ENCODE data around the gene SUFU. TPM values are rescaled to one million over a fixed set of nuclear protein-coding genes. Genes with fewer than 3 reads are reported as not detected.

The SUFU gene
- total RNA-seq, 3 donors from 2014 or later (not counting 1 experiment from before 2014, with no cell fraction given): 8.2 to 13.0 (median 11.5) TPM

DNA sequence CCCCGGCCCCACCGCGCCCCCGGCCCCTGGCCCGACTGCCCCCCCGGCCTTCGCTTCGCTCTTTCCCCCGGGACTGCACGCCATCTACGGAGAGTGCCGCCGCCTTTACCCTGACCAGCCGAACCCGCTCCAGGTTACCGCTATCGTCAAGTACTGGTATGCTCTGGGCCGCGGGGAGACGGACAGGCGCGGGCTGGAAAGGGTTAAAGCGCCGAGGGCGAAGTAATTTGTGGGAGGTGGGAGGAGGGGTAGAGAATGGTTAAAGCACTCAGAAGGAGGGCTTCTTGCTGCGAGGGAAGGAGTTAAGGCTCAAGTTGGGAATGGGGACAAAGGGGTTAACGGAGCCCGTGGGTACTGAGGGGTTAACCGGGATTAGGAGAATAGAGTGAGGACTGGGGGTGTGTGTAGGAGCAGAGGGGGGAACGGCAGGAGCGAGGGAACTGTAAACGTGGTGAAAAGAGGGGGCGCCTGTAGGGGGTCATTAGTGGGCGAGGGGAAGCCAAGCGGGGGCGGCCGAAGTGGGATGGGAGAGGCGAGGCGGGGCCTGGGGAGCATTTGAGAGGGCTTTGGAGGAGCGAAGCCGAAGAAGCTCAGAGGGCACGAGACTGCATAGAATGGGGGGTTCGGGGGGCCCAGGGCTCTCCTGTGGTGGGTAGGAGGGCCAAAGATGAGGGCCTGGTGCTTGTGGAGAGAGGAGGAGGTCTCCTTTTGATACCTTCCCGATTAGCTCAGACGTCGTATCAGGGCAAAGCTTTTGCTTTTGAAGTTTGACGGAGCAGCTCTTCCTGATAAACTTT is 605 bp downstream of the SUFU start:
- Mint-ChIP-seq H3K27me3 (ENCODE audit: low read depth in 2 of 2) (no peaks in the 10 kb centered on the region), H3K9me3 (no peaks in the 10 kb centered on the region), H3K4me1 (peaks cover 17 to 18% of the 10 kb centered on the region in 2 donors), H3K36me3 (no peaks in the 10 kb centered on the region), H3K4me3 (no peak overlapping the region), H3K27ac (no peak overlapping the region)
- peaks cover 33% of the 10 kb centered on the region for H3K4me1 ChIP-seq (ENCODE audit: control insufficient read depth, insufficient read depth, low read length)
- TF ChIP-seq, protein P1, sequence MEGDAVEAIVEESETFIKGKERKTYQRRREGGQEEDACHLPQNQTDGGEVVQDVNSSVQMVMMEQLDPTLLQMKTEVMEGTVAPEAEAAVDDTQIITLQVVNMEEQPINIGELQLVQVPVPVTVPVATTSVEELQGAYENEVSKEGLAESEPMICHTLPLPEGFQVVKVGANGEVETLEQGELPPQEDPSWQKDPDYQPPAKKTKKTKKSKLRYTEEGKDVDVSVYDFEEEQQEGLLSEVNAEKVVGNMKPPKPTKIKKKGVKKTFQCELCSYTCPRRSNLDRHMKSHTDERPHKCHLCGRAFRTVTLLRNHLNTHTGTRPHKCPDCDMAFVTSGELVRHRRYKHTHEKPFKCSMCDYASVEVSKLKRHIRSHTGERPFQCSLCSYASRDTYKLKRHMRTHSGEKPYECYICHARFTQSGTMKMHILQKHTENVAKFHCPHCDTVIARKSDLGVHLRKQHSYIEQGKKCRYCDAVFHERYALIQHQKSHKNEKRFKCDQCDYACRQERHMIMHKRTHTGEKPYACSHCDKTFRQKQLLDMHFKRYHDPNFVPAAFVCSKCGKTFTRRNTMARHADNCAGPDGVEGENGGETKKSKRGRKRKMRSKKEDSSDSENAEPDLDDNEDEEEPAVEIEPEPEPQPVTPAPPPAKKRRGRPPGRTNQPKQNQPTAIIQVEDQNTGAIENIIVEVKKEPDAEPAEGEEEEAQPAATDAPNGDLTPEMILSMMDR (IDR thresholded peaks at IDR 0.05): no peak
- intact Hi-C loops (cut with micrococcal nuclease): loop anchor here (5.0 kb wide), 1 partner anchor 208 kb away; the partner anchor contains the start of genes ARL3 and SFXN2
- H3K27ac ChIP-seq (ENCODE audit: low read length): peak overlapping the region; percentile 1
- WGBS (ENCODE audit: insufficient coverage): under 1% methylated on average over 47 of the region's 47 CpGs
- no peaks in the 10 kb centered on the region for H3K9me3 ChIP-seq (ENCODE audit: control insufficient read depth, insufficient read depth, low read length)
- peaks cover 4% of the 10 kb centered on the region for H3K36me3 ChIP-seq (ENCODE audit: control insufficient read depth, insufficient read depth, low read length)
- peak overlapping the region; percentile 75 for H3K4me3 ChIP-seq (ENCODE audit: low read length)
- DNase-seq (peak in 1 of 2 donors; percentile 58), ATAC-seq (no peak)
- H3K27me3 ChIP-seq (ENCODE audit: control insufficient read depth, insufficient read depth, low read length): no peaks in the 10 kb centered on the region

DNA sequence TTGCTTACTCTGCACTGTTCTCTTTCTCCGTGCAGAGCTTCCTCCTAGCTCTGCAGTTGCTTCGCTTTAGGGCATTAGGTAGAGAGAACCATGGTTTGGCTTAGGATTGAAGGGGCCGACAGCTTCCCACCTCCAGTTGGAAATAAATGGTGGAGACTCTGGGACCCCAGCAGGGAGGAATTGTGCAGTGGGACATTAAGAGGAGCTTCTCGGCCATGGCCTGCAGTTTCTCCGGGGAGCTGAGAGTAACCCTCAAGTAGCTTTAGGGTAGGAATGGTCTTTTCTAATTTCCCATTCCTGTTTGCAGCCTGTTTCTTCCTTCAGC is 1.2 kb downstream of the SUFU start:
- intact Hi-C loops (cut with micrococcal nuclease): loop anchor here (5.0 kb wide), 1 partner anchor 207 kb away; the partner anchor contains the start of genes ARL3 and SFXN2
- TF ChIP-seq, protein P1 (IDR thresholded peaks at IDR 0.05): no peak
- Histone ChIP-seq H3K27ac (ENCODE audit: low read length) (no peak overlapping the region), H3K4me1 (ENCODE audit: control insufficient read depth, insufficient read depth, low read length) (peaks cover 33% of the 10 kb centered on the region), H3K36me3 (ENCODE audit: control insufficient read depth, insufficient read depth, low read length) (peaks cover 5% of the 10 kb centered on the region), H3K27me3 (ENCODE audit: control insufficient read depth, insufficient read depth, low read length) (no peaks in the 10 kb centered on the region), H3K4me3 (ENCODE audit: low read length) (peak overlapping the region; percentile 75), H3K9me3 (ENCODE audit: control insufficient read depth, insufficient read depth, low read length) (no peaks in the 10 kb centered on the region)
- ATAC-seq: no peak
- no peaks in the 10 kb centered on the region for H3K36me3 Mint-ChIP-seq
- no peak for DNase-seq
- H3K9me3 Mint-ChIP-seq: no peaks in the 10 kb centered on the region
- no peak overlapping the region for H3K27ac Mint-ChIP-seq
- H3K4me1 Mint-ChIP-seq: peaks cover 13 to 16% of the 10 kb centered on the region in 2 donors
- H3K27me3 Mint-ChIP-seq (ENCODE audit: low read depth in 2 of 2): no peaks in the 10 kb centered on the region
- WGBS (ENCODE audit: insufficient coverage): 32% methylated on average over 5 of the region's 5 CpGs
- no peak overlapping the region for H3K4me3 Mint-ChIP-seq

DNA sequence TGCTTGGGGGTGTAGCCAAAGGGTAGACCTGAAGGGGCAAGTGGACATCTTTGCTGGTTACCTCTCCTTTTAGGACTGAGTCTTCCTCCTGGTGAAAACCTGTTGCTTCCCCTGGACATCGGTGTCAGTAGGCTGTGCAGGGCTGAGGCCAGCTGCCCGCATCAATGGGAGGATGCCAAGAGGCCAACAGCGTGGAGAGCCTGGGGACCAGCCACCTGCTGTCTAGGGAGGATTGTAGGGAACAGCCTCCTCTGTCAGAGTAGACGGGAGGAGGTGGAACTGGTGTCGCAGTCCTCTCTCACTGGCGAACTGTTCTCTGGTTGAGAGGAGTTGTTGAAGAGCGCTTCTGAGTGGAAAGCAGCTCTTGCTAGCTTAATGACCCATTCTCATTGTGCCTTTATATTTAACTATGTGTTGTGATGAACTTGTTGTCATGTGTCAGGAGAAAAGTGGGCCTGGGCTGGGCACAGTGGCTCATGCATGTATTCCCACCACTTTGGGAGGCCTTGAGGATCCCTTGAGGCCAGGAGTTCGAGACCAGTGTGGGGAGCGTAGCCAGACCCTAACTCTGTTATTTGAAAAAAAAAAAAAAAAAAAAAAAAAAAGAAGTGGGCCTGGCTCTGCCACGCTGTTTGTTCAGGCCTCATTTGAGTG is 1.8 kb downstream of the SUFU start:
- DNase-seq (peak in 1 of 2 donors; percentile 21), ATAC-seq (no peak)
- no peak overlapping the region for H3K27ac Mint-ChIP-seq
- intact Hi-C loops (cut with micrococcal nuclease): no loop called here
- H3K4me1 Mint-ChIP-seq: peaks cover 13 to 16% of the 10 kb centered on the region in 2 donors
- H3K4me3 Mint-ChIP-seq: peak overlapping the region; percentile 52
- H3K9me3 Mint-ChIP-seq: no peaks in the 10 kb centered on the region
- Histone ChIP-seq H3K36me3 (ENCODE audit: control insufficient read depth, insufficient read depth, low read length) (peaks cover 6% of the 10 kb centered on the region), H3K4me1 (ENCODE audit: control insufficient read depth, insufficient read depth, low read length) (peaks cover 31% of the 10 kb centered on the region), H3K9me3 (ENCODE audit: control insufficient read depth, insufficient read depth, low read length) (no peaks in the 10 kb centered on the region), H3K27me3 (ENCODE audit: control insufficient read depth, insufficient read depth, low read length) (no peaks in the 10 kb centered on the region), H3K4me3 (ENCODE audit: low read length) (no peak overlapping the region), H3K27ac (ENCODE audit: low read length) (no peak overlapping the region)
- 97% methylated on average over 9 of the region's 10 CpGs for WGBS (ENCODE audit: insufficient coverage)
- H3K27me3 Mint-ChIP-seq (ENCODE audit: low read depth in 2 of 2): no peaks in the 10 kb centered on the region
- TF ChIP-seq, protein P1 (IDR thresholded peaks at IDR 0.05): no peak
- no peaks in the 10 kb centered on the region for H3K36me3 Mint-ChIP-seq
